BJ (cell line): ENCODE measurements around the gene NAP1L5. TPM values are rescaled to one million over a fixed set of nuclear protein-coding genes. Genes with fewer than 3 reads are reported as not detected.

Experiments used
- CTCF ChIA-PET: fragments of 350-600 bp; formaldehyde crosslinking; extraction: SDS; loops from one replicate; lab custom pipeline; 2021; ENCODE audit warnings: antibody characterized with exemption, inconsistent platforms; lab: Yijun Ruan, JAX
- POLR2A ChIA-PET: fragments of 300-600 bp; sonication (Branson Sonifier 250); formaldehyde crosslinking; extraction: SDS; loops from one replicate; lab custom pipeline; 2021; ENCODE audit warnings: antibody characterized with exemption; lab: Charles Lee
- DNase-seq: peaks from one replicate; pipeline ENCODE4 v3.0.0-alpha.2; 2011; ENCODE audit warnings: low read depth
- H3K27me3 ChIP-seq: 2 replicates; pipeline ENCODE4 v1.6.0; 2011; ENCODE audit warnings: low read length; ENCODE audit not compliant: control insufficient read depth, insufficient read depth
- H3K36me3 ChIP-seq: 2 replicates; pipeline ENCODE4 v1.5.1; 2011; ENCODE audit warnings: low read length; ENCODE audit not compliant: control insufficient read depth, insufficient read depth
- H3K4me3 ChIP-seq: 2 replicates; pipeline ENCODE4 v1.5.1; 2011; ENCODE audit warnings: low read depth, mild to moderate bottlenecking, control low read depth, low read length
- polyA plus RNA-seq: library from polyadenylated mRNA; depleted of rRNA; stranded (reverse); fragments of >200 nt; gene quantifications from 2 replicates; pipeline ENCODE4 v1.2.3, GENCODE V29; 2011
- TF ChIP-seq, protein P1 (sequence below): IDR thresholded peaks from 2 replicates; pipeline ENCODE4 v1.5.1; 2011; ENCODE audit warnings: low read depth, mild to moderate bottlenecking, control low read depth, inconsistent platforms, low read length, moderate library complexity; ENCODE audit not compliant: insufficient read depth

NAP1L5 gene
- polyA plus RNA-seq, 1 experiment: 2.2 TPM

DNA sequence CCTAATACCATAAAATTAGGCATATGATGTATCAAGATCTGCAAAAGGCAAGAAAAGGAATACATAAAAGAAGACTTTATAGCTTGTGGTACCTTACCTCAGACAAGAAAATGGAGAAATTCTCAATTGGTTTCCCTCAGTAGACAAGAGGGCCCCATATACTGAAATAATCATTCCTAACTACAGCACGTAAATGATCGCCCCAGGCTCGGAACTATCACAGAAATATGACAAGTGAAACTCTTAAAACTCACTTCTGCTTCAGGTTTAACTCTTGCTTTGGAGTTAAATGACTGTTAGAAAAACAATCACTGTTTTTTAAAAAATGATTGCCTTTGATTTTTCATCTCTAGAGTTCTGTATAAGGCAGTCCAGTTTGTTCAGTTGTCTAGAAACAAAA lies 38.6 kb upstream of the NAP1L5 start:
- POLR2A ChIA-PET: interaction anchor here (0.6 kb wide), 2 partner anchors 10 to 182 kb away, joined by 4 to 13 read pairs; no protein-coding TSS in a partner anchor

GRCh38 chr4:88735564-88735963 lies 37.9 kb upstream of the NAP1L5 start:
- CTCF ChIA-PET: interaction anchor here (1.0 to 1.1 kb wide), 2 partner anchors 29 to 206 kb away, joined by 3 read pairs; no protein-coding TSS in a partner anchor
- Histone ChIP-seq H3K27me3 (no peaks in the 10 kb centered on the region), H3K36me3 (peaks cover 4% of the 10 kb centered on the region), H3K4me3 (no peak overlapping the region)
- POLR2A ChIA-PET: no interaction called here
- no peak for DNase-seq
- TF ChIP-seq, protein P1, sequence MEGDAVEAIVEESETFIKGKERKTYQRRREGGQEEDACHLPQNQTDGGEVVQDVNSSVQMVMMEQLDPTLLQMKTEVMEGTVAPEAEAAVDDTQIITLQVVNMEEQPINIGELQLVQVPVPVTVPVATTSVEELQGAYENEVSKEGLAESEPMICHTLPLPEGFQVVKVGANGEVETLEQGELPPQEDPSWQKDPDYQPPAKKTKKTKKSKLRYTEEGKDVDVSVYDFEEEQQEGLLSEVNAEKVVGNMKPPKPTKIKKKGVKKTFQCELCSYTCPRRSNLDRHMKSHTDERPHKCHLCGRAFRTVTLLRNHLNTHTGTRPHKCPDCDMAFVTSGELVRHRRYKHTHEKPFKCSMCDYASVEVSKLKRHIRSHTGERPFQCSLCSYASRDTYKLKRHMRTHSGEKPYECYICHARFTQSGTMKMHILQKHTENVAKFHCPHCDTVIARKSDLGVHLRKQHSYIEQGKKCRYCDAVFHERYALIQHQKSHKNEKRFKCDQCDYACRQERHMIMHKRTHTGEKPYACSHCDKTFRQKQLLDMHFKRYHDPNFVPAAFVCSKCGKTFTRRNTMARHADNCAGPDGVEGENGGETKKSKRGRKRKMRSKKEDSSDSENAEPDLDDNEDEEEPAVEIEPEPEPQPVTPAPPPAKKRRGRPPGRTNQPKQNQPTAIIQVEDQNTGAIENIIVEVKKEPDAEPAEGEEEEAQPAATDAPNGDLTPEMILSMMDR: no peak

More for the DNA sequence above, 38.6 kb upstream of the NAP1L5 start:
- TF ChIP-seq, protein P1: no peak
- Histone ChIP-seq H3K4me3 (no peak overlapping the region), H3K27me3 (no peaks in the 10 kb centered on the region), H3K36me3 (peaks cover 4% of the 10 kb centered on the region)
- DNase-seq: no peak
- CTCF ChIA-PET: interaction anchor here (1.0 kb wide), 1 partner anchor 30 kb away, joined by 3 read pairs; no protein-coding TSS in a partner anchor

DNA sequence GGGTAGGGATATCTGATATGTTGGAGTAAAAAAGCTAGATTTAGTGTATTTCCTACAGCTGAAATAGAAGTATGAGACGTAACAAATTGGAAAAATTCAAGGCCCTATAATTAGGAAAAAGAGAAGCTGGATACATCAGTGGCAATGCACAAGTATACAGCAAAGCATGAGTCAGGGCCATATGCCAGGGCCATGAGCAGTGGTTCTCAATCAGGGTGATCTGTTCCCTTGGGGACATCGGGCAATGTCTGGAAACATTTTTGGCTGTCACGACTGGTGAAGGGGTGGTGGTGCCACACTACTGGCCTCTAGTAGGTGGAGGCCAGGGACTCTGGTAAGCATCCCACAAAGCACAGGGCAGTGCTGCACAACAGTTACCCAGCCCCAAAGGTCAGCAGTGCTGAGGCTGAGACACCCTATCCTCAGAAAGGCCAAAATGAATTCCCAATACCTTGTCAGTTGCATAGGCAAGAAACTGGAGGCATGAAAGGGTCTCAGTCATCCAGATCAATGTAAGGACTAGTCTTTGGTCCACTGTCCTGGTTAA lies 36.8 kb upstream of the NAP1L5 start:
- Histone ChIP-seq H3K27me3 (no peaks in the 10 kb centered on the region), H3K36me3 (peaks cover 4% of the 10 kb centered on the region), H3K4me3 (no peak overlapping the region)
- TF ChIP-seq, protein P1: no peak
- ChIA-PET CTCF (interaction anchor here (1.1 kb wide), 1 partner anchor 205 kb away, joined by 3 read pairs; no protein-coding TSS in a partner anchor), POLR2A (no interaction called here)
- no peak for DNase-seq

DNA sequence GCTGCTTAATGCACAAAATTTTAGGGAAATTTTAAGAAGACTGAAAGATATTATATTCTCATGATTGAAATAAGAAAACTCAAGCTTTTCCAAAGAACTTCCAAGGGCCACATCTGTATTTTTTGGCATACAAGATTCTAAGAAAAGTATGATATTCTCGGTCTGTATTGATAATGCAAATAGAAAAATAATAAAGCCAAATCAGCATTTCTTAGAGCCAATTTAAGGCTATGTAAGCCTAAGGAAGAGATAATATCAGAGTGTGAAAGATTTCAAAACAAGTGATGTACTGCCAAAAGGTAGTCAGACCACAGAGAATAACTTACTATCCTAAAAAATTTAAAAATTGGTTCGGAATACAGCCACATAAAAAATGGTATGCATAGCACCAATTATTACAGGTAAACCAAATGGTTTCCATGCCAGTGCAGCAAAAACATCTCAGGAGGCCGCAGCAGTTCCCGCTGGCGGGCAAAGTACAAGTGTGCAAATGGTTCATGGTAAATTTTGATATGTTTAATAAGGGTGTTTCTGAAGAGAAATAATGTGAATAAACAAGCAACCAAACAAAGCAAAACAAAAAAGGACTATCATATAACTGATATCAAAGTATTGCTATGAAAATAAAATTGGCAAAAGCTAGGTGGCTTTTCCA lies 35.2 kb upstream of the NAP1L5 start:
- H3K4me3 ChIP-seq: no peak overlapping the region
- ChIA-PET POLR2A (no interaction called here), CTCF (no interaction called here)
- no peaks in the 10 kb centered on the region for H3K27me3 ChIP-seq
- no peak for DNase-seq
- H3K36me3 ChIP-seq: peaks cover 5% of the 10 kb centered on the region
- TF ChIP-seq, protein P1: no peak

DNA sequence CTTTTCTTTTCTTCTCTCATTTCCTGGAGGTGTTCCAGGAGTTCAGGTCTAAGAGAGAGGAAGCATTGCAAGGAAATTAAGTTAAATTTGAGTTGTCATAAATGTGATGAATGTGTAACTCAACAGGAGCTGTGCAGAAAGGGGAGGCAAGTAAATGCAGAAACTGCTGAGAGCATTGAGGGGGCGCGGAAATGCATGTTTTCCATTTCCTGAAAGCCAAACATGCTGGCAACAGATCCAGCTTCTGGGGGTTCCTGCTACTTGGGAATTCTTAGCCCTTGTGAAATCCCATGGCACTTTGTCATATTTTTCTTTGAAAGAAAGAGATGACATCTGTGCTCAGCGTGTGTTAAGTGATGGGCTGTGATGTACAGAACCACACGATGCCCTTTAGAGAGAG lies 33.8 kb upstream of the NAP1L5 start:
- CTCF ChIA-PET: no interaction called here
- POLR2A ChIA-PET: no interaction called here
- H3K27me3 ChIP-seq: no peaks in the 10 kb centered on the region

More for the DNA sequence above, 33.8 kb upstream of the NAP1L5 start:
- DNase-seq: no peak
- TF ChIP-seq, protein P1: no peak
- Histone ChIP-seq H3K36me3 (peaks cover 6% of the 10 kb centered on the region), H3K4me3 (no peak overlapping the region)
